ENCODE data around the gene SERPINB7. TPM values are rescaled to one million over a fixed set of nuclear protein-coding genes. Genes with fewer than 3 reads are reported as not detected.

The SERPINB7 gene
- polyA plus RNA-seq, 6 donors from 2014 or later, result not detected

DNA sequence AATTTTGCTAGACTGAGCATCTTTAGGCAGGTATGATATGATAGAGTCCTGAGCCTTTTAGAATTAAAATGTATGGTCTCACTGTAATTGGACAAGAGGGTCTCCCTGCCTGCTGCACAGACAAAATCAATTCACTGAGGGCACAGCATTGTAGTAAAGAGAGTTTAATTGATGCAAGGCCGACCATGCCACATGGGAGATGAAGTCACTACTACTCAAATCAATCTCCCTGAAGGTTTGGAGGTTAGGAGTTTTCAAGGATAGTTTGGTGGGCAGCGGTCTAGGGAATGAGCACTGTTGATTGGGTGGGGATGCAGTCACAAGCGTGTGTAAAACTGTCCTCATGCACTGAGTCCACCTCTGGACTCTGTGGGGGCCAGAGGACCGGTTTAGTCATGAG, 26.1 kb downstream of the SERPINB7 start:
- no peak overlapping the region for H3K4me3 Mint-ChIP-seq
- H3K9me3 Mint-ChIP-seq, result no peaks in the 10 kb centered on the region
- no peaks in the 10 kb centered on the region for H3K4me1 Mint-ChIP-seq
- ATAC-seq (ENCODE audit: low read depth in 2 of 2) (no peak), DNase-seq (no peak)
- H3K36me3 Mint-ChIP-seq, result no peaks in the 10 kb centered on the region
- H3K27ac Mint-ChIP-seq, result peak overlapping the region in 1 of 6 donors; percentile 1
- H3K27me3 Mint-ChIP-seq, result peaks cover 5 to 9% (median 8%) of the 10 kb centered on the region in 3 donors

- Mint-ChIP-seq H3K27ac (no peak overlapping the region), H3K27me3 (peaks cover 15 to 30% (median 26%) of the 10 kb centered on the region in 3 donors), H3K9me3 (peaks cover 0 to 6% (median 0%) of the 10 kb centered on the region in 7 donors), H3K36me3 (no peaks in the 10 kb centered on the region), H3K4me3 (no peak overlapping the region), H3K4me1 (no peaks in the 10 kb centered on the region)
- DNase-seq (no peak), ATAC-seq (ENCODE audit: low read depth in 2 of 2) (no peak)
Observed at GRCh38 chr18:63808125-63808524, 32.9 kb downstream of the SERPINB7 start.

- no peak overlapping the region for H3K27ac Mint-ChIP-seq
- no peak for DNase-seq
- peaks cover 16 to 65% (median 22%) of the 10 kb centered on the region in 3 donors for H3K27me3 Mint-ChIP-seq
- no peak for ATAC-seq (ENCODE audit: low read depth in 2 of 2)
- H3K4me3 Mint-ChIP-seq, result peak overlapping the region in 1 of 8 donors; percentile 20
- H3K36me3 Mint-ChIP-seq, result peaks cover 0 to 17% of the 10 kb centered on the region in 2 donors
- H3K9me3 Mint-ChIP-seq, result peaks cover 4 to 35% (median 11%) of the 10 kb centered on the region in 7 donors
- H3K4me1 Mint-ChIP-seq, result no peaks in the 10 kb centered on the region
Observed at GRCh38 chr18:63817441-63818051, 42.3 kb downstream of the SERPINB7 start.

- no peaks in the 10 kb centered on the region for H3K4me1 Mint-ChIP-seq
- H3K4me3 Mint-ChIP-seq, result no peak overlapping the region
- H3K9me3 Mint-ChIP-seq, result peaks cover 4 to 35% (median 11%) of the 10 kb centered on the region in 7 donors
- ATAC-seq (ENCODE audit: low read depth in 2 of 2), result no peak
- no peak for DNase-seq
- H3K36me3 Mint-ChIP-seq, result peaks cover 0 to 17% of the 10 kb centered on the region in 2 donors
- no peak overlapping the region for H3K27ac Mint-ChIP-seq
- peaks cover 20 to 67% (median 22%) of the 10 kb centered on the region in 3 donors for H3K27me3 Mint-ChIP-seq
Observed at GRCh38 chr18:63818212-63818611, 43.0 kb downstream of the SERPINB7 start.

GRCh38 chr18:63819786-63820185, 44.6 kb downstream of the SERPINB7 start:
- Mint-ChIP-seq H3K36me3 (peaks cover 0 to 17% of the 10 kb centered on the region in 2 donors), H3K4me1 (no peaks in the 10 kb centered on the region), H3K27ac (no peak overlapping the region), H3K9me3 (peaks cover 4 to 30% (median 11%) of the 10 kb centered on the region in 7 donors), H3K27me3 (peaks cover 22 to 57% (median 30%) of the 10 kb centered on the region in 3 donors), H3K4me3 (no peak overlapping the region)
- no peak for DNase-seq
- ATAC-seq (ENCODE audit: low read depth in 2 of 2), result no peak

DNA sequence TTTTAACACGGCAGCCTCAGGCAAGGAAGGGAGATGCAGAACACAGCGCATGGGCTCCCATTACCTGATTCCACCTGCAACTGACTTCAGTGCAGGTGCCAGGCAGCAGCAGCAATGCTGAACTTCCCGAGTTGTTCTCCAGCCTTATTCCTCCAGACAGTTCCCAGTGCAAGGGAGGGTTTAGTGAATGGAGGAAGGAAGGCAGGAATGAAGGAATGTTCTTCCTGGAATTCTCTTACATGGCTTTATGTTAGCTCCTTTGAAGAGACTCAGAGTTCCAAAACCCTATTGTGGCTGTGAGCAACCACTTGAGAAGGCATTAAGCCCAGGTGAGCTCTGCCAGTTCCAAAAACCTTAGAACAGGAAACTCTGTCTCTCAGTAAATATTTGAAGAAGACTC, 45.5 kb downstream of the SERPINB7 start:
- peaks cover 22 to 51% (median 32%) of the 10 kb centered on the region in 3 donors for H3K27me3 Mint-ChIP-seq
- DNase-seq (no peak), ATAC-seq (ENCODE audit: low read depth in 2 of 2) (no peak)
- peaks cover 4 to 21% (median 8%) of the 10 kb centered on the region in 7 donors for H3K9me3 Mint-ChIP-seq
- no peak overlapping the region for H3K27ac Mint-ChIP-seq
- H3K4me3 Mint-ChIP-seq, result no peak overlapping the region
- peaks cover 0 to 17% of the 10 kb centered on the region in 2 donors for H3K36me3 Mint-ChIP-seq
- no peaks in the 10 kb centered on the region for H3K4me1 Mint-ChIP-seq

- no peak overlapping the region for H3K4me3 Mint-ChIP-seq
- peaks cover 8 to 33% (median 32%) of the 10 kb centered on the region in 3 donors for H3K27me3 Mint-ChIP-seq
- H3K9me3 Mint-ChIP-seq, result peaks cover 0 to 3% (median 0%) of the 10 kb centered on the region in 7 donors
- ATAC-seq (ENCODE audit: low read depth in 2 of 2), result no peak
- no peak for DNase-seq
- no peak overlapping the region for H3K27ac Mint-ChIP-seq
- H3K36me3 Mint-ChIP-seq, result no peaks in the 10 kb centered on the region
- no peaks in the 10 kb centered on the region for H3K4me1 Mint-ChIP-seq
Observed at GRCh38 chr18:63823516-63824219, 48.5 kb downstream of the SERPINB7 start.

- H3K27me3 Mint-ChIP-seq, result peaks cover 2 to 28% (median 28%) of the 10 kb centered on the region in 3 donors
- no peak overlapping the region for H3K4me3 Mint-ChIP-seq
- H3K36me3 Mint-ChIP-seq, result no peaks in the 10 kb centered on the region
- DNase-seq (no peak), ATAC-seq (ENCODE audit: low read depth in 2 of 2) (no peak)
- H3K4me1 Mint-ChIP-seq, result no peaks in the 10 kb centered on the region
- H3K27ac Mint-ChIP-seq, result no peak overlapping the region
- no peaks in the 10 kb centered on the region for H3K9me3 Mint-ChIP-seq
Observed at GRCh38 chr18:63824220-63824525, 49.0 kb downstream of the SERPINB7 start.

DNA sequence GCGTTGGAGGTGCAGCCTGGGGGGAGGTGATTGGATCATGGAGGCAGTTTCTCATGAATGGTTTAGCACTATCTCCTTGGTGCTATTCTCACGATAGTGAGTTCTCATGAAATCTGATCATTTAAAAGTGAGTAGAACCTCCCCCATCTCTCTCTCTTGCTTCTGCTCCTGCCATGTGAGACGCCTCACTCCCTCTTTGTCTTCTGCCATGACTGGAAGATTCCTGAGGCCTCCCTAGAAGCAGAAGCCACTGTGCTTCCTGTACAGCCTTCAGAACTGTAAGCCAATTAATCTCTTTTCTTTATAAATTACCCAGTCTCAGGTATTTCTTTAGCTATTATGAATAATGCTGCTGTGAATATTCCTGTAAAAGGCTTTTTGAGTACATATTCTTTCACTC, 52.9 kb downstream of the SERPINB7 start:
- peak overlapping the region in 1 of 8 donors; percentile 32 for H3K4me3 Mint-ChIP-seq
- no peaks in the 10 kb centered on the region for H3K36me3 Mint-ChIP-seq
- ATAC-seq (ENCODE audit: low read depth in 2 of 2) (no peak), DNase-seq (no peak)
- peaks cover 0 to 11% (median 9%) of the 10 kb centered on the region in 3 donors for H3K4me1 Mint-ChIP-seq
- H3K27me3 Mint-ChIP-seq, result peaks cover 6 to 30% (median 9%) of the 10 kb centered on the region in 3 donors
- no peaks in the 10 kb centered on the region for H3K9me3 Mint-ChIP-seq
- peak overlapping the region in 1 of 6 donors; percentile 68 for H3K27ac Mint-ChIP-seq

GRCh38 chr18:63828656-63829055, 53.4 kb downstream of the SERPINB7 start:
- H3K36me3 Mint-ChIP-seq, result no peaks in the 10 kb centered on the region
- H3K4me1 Mint-ChIP-seq, result peaks cover 0 to 11% (median 9%) of the 10 kb centered on the region in 3 donors
- no peak for ATAC-seq (ENCODE audit: low read depth in 2 of 2)
- no peaks in the 10 kb centered on the region for H3K9me3 Mint-ChIP-seq
- H3K27me3 Mint-ChIP-seq, result peaks cover 6 to 27% (median 9%) of the 10 kb centered on the region in 3 donors
- no peak overlapping the region for H3K4me3 Mint-ChIP-seq
- no peak overlapping the region for H3K27ac Mint-ChIP-seq
- no peak for DNase-seq

DNA sequence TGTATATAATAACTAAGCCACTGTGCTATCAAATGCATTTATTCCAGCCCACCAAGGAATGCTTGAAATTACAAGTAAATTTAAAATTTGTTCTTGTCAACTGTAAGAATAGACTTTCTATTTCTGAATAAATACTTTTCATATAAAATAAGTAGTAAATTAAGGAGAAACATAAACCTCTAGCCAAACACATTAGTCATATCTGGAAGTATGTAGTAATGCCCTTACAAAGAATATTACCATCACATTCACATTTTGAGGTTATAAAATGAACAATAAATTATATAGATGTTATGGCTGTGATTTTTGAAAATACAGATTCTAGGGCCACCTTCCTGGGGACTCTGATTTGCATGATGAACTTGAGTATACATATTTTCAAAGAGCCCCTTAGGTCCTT, 54.7 kb downstream of the SERPINB7 start:
- ATAC-seq (ENCODE audit: low read depth in 2 of 2) (no peak), DNase-seq (no peak)
- Mint-ChIP-seq H3K9me3 (no peaks in the 10 kb centered on the region), H3K36me3 (no peaks in the 10 kb centered on the region), H3K4me1 (peaks cover 0 to 11% (median 9%) of the 10 kb centered on the region in 3 donors), H3K27me3 (peaks cover 6 to 19% (median 18%) of the 10 kb centered on the region in 3 donors), H3K27ac (no peak overlapping the region), H3K4me3 (no peak overlapping the region)

GRCh38 chr18:63831080-63831788, 56.0 kb downstream of the SERPINB7 start:
- Mint-ChIP-seq H3K27ac (peak overlapping the region in 1 of 6 donors; percentile 28), H3K4me3 (peak overlapping the region in 1 of 8 donors; percentile 48)
- ATAC-seq (ENCODE audit: low read depth in 2 of 2), result no peak

DNA sequence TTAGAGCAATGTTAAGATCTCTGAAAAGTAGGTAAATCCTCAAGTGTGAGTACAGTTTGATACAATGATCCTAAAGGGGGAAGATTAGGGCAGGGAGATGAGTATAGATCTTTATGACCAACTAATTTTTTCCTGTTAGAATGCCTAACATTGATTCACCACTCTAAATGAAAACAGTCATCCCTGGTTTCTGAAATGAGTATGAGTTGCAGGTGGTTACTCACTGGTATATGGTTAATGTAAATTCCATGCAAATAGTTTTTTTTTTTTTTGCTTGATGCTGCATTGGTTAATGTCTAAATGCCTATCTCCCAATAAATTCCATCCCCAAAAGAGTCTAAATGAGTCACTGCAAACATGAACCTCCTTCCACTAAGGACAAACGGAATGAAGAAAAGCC, 57.3 kb downstream of the SERPINB7 start:
- Mint-ChIP-seq H3K27me3 (peaks cover 12 to 26% (median 15%) of the 10 kb centered on the region in 3 donors), H3K4me3 (no peak overlapping the region), H3K9me3 (no peaks in the 10 kb centered on the region), H3K4me1 (peaks cover 0 to 11% (median 9%) of the 10 kb centered on the region in 3 donors), H3K36me3 (no peaks in the 10 kb centered on the region), H3K27ac (no peak overlapping the region)
- DNase-seq (no peak), ATAC-seq (ENCODE audit: low read depth in 2 of 2) (no peak)

More at GRCh38 chr18:63831080-63831788, 56.0 kb downstream of the SERPINB7 start:
- Mint-ChIP-seq H3K36me3 (no peaks in the 10 kb centered on the region), H3K4me1 (peaks cover 0 to 11% (median 9%) of the 10 kb centered on the region in 3 donors), H3K27me3 (peaks cover 10 to 22% (median 17%) of the 10 kb centered on the region in 3 donors), H3K9me3 (no peaks in the 10 kb centered on the region)
- no peak for DNase-seq
